Measurements from ENCODE around the gene CHMP5.
A peak's percentile ranks its signal among the peaks of the same experiment; 100 is the strongest.

CHMP5 gene

DNA sequence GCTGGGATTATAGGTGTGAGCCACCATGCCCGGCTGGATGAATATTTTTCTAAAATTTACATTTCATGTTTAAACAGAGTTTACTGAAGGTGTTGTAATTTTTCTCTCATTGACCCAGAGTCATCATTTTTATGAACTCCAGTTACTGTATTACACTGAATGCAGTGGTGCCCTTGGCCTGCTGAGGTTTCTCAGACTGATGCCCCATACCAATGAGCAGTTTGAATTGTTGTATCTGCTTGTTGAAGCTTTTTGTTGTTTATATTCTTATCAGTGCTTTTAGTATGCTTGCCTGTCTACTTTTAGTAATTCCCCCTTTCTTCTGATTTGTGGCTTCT, 55.4 kb downstream of the CHMP5 start:
- no peak for DNase-seq

DNA sequence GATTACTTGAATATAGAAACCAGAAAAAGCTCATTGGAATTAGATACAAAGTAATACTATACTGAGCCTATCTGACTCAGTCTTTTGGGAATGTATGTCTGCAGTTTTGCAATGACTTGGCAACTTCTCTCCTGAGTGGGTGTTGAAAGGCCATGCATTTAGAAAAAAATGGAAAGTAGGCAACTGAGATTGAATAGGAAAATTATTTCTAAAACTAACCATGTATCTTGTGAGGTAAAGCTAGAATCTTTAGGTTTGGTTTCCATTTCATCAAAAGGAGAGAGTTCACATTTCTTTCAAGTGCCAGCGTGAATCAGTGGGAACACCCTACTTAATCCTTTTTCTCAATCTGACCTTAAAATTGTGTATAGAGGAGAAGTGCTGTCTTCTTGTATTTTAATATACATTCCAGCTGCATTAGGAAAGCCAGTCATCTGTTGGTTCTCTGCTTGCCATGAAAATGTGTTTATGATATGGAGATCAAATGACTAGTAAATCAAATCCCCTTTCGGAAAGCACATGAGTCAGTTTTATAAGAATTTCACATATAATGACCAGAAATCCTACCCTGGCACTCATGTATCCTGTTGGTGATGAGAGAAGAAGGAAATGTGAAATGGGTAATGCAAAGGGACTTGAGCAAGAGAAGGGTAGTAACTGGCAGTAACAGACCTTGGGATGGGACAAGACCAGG, 55.9 kb downstream of the CHMP5 start:
- DNase-seq = peak; percentile 6

DNA sequence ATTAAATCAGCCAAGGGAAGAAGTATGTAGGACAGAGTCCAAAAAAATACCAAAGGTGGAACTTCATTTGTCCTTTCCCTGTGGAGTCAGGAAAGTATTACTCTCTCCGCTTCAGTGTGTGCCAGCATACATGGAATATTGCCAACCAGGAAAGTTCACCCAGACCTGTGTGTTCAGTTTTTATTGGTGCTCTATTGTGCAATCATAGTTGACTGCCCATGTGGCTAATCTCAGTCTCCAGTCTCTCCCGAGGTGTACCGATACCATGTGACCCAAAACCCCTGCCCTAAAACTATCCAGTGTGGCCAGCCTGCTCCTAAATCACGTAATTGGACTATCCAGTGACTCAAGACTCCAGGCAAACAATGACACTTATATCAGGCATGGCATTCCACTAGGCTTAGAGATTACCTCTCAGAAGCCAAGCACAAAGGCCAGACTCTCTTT, 64.3 kb downstream of the CHMP5 start:
- DNase-seq = no peak

DNA sequence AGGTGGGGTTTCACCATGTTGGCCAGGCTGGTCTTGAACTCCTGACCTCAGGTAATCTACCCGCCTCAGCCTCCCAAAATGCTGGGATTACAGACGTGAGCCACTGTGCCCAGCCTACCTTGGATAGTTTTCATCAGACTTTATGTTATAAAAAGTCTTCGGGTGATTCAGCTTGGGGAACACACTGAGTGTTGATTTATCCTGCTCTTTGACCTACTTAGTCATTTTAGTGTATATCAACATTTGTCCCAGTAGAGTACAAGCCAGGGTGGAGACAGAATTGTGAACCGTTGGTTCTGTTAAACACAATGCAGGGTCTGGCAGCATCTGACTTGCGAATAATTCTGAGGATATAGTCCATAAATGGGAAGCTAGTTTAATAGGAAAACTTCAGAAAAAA, 65.1 kb downstream of the CHMP5 start:
- no peak for DNase-seq

DNA sequence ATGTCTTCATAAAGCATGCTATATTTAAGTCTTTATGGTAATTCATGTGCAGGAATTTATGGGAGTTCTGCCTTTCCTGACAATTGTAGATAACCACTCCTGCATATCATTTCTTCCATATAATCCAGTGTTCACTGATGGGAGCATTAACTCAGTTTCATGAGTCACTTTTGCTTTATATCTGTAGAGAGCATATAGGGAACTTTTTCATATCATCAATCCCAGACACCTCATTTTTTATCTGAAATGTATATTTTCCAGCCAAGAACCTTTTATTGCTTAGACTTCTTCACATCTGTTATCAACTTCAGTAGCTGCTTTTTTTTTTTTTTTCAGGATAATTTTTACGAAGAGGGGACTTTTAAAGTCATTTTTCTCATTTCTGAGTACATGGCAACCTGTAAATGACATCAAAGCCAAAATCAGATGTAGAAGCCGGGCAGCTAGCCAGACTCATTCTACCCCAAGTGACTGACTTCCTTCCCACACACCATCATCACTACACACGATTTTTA, 66.6 kb downstream of the CHMP5 start:
- DNase-seq = no peak

Measured in eye (tissue), 1 donor.